ENCODE data around the gene NELFE. TPM values are rescaled to one million over a fixed set of nuclear protein-coding genes. Genes with fewer than 3 reads are reported as not detected.

NELFE gene, protein sequence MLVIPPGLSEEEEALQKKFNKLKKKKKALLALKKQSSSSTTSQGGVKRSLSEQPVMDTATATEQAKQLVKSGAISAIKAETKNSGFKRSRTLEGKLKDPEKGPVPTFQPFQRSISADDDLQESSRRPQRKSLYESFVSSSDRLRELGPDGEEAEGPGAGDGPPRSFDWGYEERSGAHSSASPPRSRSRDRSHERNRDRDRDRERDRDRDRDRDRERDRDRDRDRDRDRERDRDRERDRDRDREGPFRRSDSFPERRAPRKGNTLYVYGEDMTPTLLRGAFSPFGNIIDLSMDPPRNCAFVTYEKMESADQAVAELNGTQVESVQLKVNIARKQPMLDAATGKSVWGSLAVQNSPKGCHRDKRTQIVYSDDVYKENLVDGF
- total RNA-seq (2014; rRNA removed; shearing (Covaris generic)), result 134 and 146 TPM in 2 replicates

GRCh38 chr6:31958741-31959739, at the start of gene NELFE, which contains the start of gene SKIC2:
NELFE (minus strand) TSS chr6:31958971; CDS start chr6:31958446, 525 bp downstream.
SKIC2 (plus strand) TSS chr6:31959175; CDS start chr6:31959193, 18 bp downstream.

GRCh38 chr6:31981744-31982143, 23.0 kb upstream of the NELFE start, which contains the start of gene C4A:
C4A (plus strand) TSS chr6:31982057; CDS start chr6:31982108, 51 bp downstream.

DNA sequence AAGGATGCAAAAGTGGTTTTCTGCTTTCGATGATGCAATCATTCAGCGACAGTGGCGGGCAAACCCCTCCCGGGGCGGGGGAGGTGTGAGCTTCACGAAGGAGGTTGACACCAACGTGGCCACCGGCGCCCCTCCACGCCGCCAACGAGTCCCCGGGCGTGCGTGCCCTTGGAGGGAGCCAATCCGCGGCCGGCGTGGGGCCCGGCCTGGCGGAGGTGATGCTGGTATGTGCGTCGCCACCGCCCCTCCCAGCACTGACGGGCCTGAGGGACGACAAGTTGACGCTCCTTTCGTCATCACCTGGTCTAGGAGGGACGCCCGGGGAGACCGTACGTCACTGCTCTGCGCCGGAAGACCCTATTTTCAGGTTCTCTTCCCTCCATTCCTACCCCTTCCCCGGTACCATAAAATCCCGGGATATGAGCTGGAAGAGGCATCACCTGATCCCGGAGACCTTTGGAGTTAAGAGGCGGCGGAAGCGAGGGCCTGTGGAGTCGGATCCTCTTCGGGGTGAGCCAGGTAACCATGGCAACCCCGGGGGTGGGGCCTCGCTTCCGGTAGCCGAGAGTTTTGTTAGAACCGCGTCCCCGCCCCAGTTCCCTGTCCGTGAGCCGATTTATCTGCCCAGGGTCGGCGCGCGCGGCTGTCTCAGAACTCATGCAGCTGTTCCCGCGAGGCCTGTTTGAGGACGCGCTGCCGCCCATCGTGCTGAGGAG, 13.4 kb upstream of the NELFE start, which contains the start of gene DXO:
DXO (minus strand) TSS at position 146 of the 716 bp plus-strand sequence. CDS start 463 bp downstream, outside the sequence.

DNA sequence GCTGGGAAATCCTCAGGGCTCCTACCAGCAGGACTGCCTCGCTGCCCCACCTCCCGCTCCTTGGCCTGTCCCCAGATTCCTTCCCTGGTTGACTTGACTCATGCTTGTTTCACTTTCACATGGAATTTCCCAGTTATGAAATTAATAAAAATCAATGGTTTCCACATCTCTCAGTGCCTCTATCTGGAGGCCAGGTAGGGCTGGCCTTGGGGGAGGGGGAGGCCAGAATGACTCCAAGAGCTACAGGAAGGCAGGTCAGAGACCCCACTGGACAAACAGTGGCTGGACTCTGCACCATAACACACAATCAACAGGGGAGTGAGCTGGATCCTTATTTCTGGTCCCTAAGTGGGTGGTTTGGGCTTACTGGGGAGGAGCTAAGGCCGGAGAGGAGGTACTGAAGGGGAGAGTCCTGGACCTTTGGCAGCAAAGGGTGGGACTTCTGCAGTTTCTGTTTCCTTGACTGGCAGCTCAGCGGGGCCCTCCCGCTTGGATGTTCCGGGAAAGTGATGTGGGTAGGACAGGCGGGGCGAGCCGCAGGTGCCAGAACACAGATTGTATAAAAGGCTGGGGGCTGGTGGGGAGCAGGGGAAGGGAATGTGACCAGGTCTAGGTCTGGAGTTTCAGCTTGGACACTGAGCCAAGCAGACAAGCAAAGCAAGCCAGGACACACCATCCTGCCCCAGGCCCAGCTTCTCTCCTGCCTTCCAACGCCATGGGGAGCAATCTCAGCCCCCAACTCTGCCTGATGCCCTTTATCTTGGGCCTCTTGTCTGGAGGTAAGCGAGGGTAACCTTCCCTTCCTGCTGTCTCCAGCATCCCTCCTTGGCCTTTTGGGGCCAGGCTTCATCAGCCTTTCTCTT, 13.0 kb downstream of the NELFE start, which contains the start of gene CFB:
CFB (plus strand) TSS at position 589 of the 863 bp plus-strand sequence; CDS start at position 716, 127 bp downstream.

DNA sequence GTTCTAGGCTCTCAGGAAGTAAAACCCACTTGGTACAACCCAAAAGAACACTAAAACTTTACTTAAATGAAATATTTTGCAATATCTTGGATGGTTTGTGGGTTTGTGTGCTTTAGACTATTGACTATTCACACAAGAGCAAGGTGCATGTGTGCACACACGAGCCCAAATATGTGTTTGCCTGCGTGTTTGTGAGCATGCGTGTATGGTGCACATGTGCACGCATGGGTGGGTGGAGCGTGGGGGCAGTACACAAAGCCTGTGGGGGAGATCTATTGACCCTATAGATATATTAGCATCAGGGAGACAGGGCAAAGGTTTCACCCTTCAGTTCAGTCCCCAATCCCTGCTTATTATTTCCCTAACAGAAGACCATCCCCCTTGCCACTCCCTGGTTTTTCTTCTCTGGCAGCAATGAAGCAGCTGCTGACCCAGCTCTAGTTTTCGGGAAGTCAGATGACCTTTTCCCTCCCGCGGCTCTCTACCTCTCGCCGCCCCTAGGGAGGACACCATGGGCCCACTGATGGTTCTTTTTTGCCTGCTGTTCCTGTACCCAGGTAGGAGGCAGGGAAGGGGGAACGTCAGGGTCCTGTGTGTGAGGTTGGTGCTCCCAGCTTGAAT, 31.4 kb downstream of the NELFE start, which contains the start of gene C2:
C2 (plus strand) TSS at position 476 of the 621 bp plus-strand sequence; CDS start at position 512, 36 bp downstream.

Small RNA genes lying within 50 kb of the gene (small RNA-seq; reads per million reads assigned to genes)
- gene AL645922.1, result not detected

Other genes starting within 250 kb of the NELFE start
- gene LY6G6D, start 243.6 kb downstream of the NELFE start, total RNA-seq (2014; rRNA removed; shearing (Covaris generic)), result not detected in 2 replicates
- not detected in 2 replicates for gene LY6G6C, start 237.2 kb downstream of the NELFE start, total RNA-seq (2014; rRNA removed; shearing (Covaris generic))
- not detected in 2 replicates for gene MPIG6B, start 235.6 kb downstream of the NELFE start, total RNA-seq (2014; rRNA removed; shearing (Covaris generic))
- gene DDAH2, start 229.7 kb downstream of the NELFE start, total RNA-seq (2014; rRNA removed; shearing (Covaris generic)), result 25.3 and 28.6 TPM in 2 replicates
- gene CLIC1, start 222.4 kb downstream of the NELFE start, total RNA-seq (2014; rRNA removed; shearing (Covaris generic)), result 484 and 511 TPM in 2 replicates
- 14.9 and 36.7 TPM in 2 replicates for gene MSH5, start 219.0 kb downstream of the NELFE start, total RNA-seq (2014; rRNA removed; shearing (Covaris generic))
- gene SAPCD1, start 196.3 kb downstream of the NELFE start, total RNA-seq (2014; rRNA removed; shearing (Covaris generic)), result 13.0 and 13.2 TPM in 2 replicates
- gene VWA7, start 181.6 kb downstream of the NELFE start, total RNA-seq (2014; rRNA removed; shearing (Covaris generic)), result 0.34 TPM in 2 replicates
- 57.3 and 58.7 TPM in 2 replicates for gene VARS1, start 163.2 kb downstream of the NELFE start, total RNA-seq (2014; rRNA removed; shearing (Covaris generic))
- 39.2 and 40.2 TPM in 2 replicates for gene LSM2, start 152.0 kb downstream of the NELFE start, total RNA-seq (2014; rRNA removed; shearing (Covaris generic))
- 0.11 and 0.50 TPM in 2 replicates for gene HSPA1L, start 143.7 kb downstream of the NELFE start, total RNA-seq (2014; rRNA removed; shearing (Covaris generic))
- 37.6 and 43.8 TPM in 2 replicates for gene HSPA1A, start 143.4 kb downstream of the NELFE start, total RNA-seq (2014; rRNA removed; shearing (Covaris generic))
- 32.0 and 46.5 TPM in 2 replicates for gene HSPA1B, start 131.2 kb downstream of the NELFE start, total RNA-seq (2014; rRNA removed; shearing (Covaris generic))
- gene NEU1, start 96.2 kb downstream of the NELFE start, total RNA-seq (2014; rRNA removed; shearing (Covaris generic)), result 15.9 and 16.8 TPM in 2 replicates
- gene SLC44A4, start 80.0 kb downstream of the NELFE start, total RNA-seq (2014; rRNA removed; shearing (Covaris generic)), result 0.37 TPM in 1 of 2 replicates, not detected in the other
- gene EHMT2, start 61.3 kb downstream of the NELFE start, total RNA-seq (2014; rRNA removed; shearing (Covaris generic)), result 29.6 and 34.8 TPM in 2 replicates
- 5.6 and 6.4 TPM in 2 replicates for gene ZBTB12, start 56.9 kb downstream of the NELFE start, total RNA-seq (2014; rRNA removed; shearing (Covaris generic))
- gene C2, start 31.3 kb downstream of the NELFE start, total RNA-seq (2014; rRNA removed; shearing (Covaris generic)), result 0.15 TPM in 1 of 2 replicates, not detected in the other
- gene CFB, start 12.9 kb downstream of the NELFE start, total RNA-seq (2014; rRNA removed; shearing (Covaris generic)), result 0.60 and 1.6 TPM in 2 replicates
- gene SKIC2, start 204 bp upstream of the NELFE start, total RNA-seq (2014; rRNA removed; shearing (Covaris generic)), result 63.1 and 63.8 TPM in 2 replicates
- 19.4 and 23.9 TPM in 2 replicates for gene DXO, start 13.2 kb upstream of the NELFE start, total RNA-seq (2014; rRNA removed; shearing (Covaris generic))
- gene C4A, start 23.1 kb upstream of the NELFE start, total RNA-seq (2014; rRNA removed; shearing (Covaris generic)), result 0.94 and 2.3 TPM in 2 replicates
- gene C4B, start 55.8 kb upstream of the NELFE start, total RNA-seq (2014; rRNA removed; shearing (Covaris generic)), result 1.8 and 2.1 TPM in 2 replicates
- gene CYP21A2, start 79.4 kb upstream of the NELFE start, total RNA-seq (2014; rRNA removed; shearing (Covaris generic)), result not detected in 2 replicates
- 1.3 and 2.7 TPM in 2 replicates for gene TNXB, start 150.4 kb upstream of the NELFE start, total RNA-seq (2014; rRNA removed; shearing (Covaris generic))
- gene ATF6B, start 169.3 kb upstream of the NELFE start, total RNA-seq (2014; rRNA removed; shearing (Covaris generic)), result 15.8 and 22.7 TPM in 2 replicates
- gene FKBPL, start 171.3 kb upstream of the NELFE start, total RNA-seq (2014; rRNA removed; shearing (Covaris generic)), result 5.5 and 6.6 TPM in 2 replicates
- gene PRRT1, start 193.0 kb upstream of the NELFE start, total RNA-seq (2014; rRNA removed; shearing (Covaris generic)), result 0.19 TPM in 1 of 2 replicates, not detected in the other
- 27.3 and 73.0 TPM in 2 replicates for gene PPT2, start 195.2 kb upstream of the NELFE start, total RNA-seq (2014; rRNA removed; shearing (Covaris generic))
- gene EGFL8, start 205.6 kb upstream of the NELFE start, total RNA-seq (2014; rRNA removed; shearing (Covaris generic)), result 5.5 and 12.9 TPM in 2 replicates
- 53.5 and 66.1 TPM in 2 replicates for gene AGPAT1, start 217.1 kb upstream of the NELFE start, total RNA-seq (2014; rRNA removed; shearing (Covaris generic))
- 39.9 and 40.1 TPM in 2 replicates for gene RNF5, start 219.4 kb upstream of the NELFE start, total RNA-seq (2014; rRNA removed; shearing (Covaris generic))
- 0.64 and 2.6 TPM in 2 replicates for gene AGER, start 225.3 kb upstream of the NELFE start, total RNA-seq (2014; rRNA removed; shearing (Covaris generic))
- gene PBX2, start 231.2 kb upstream of the NELFE start, total RNA-seq (2014; rRNA removed; shearing (Covaris generic)), result 19.9 and 33.7 TPM in 2 replicates
- 13.7 and 15.4 TPM in 2 replicates for gene GPSM3, start 233.7 kb upstream of the NELFE start, total RNA-seq (2014; rRNA removed; shearing (Covaris generic))